PC-3 (cell line): Measurements from ENCODE around the gene TRMT112.

ENCODE experiments used
- EZH2 ChIP-seq: fragments of 300-600 bp; sonication (generic); IDR thresholded peaks from one replicate; pipeline ENCODE4 v1.6.1; 2017; ENCODE audit warnings: antibody characterized with exemption, mild to moderate bottlenecking, low read length; ENCODE audit not compliant: unreplicated experiment
- EZH2phosphoT487 ChIP-seq: fragments of 300-600 bp; sonication (generic); IDR thresholded peaks from 2 replicates; pipeline ENCODE4 v1.6.1; 2018; ENCODE audit warnings: mild to moderate bottlenecking, antibody characterized with exemption, low read length, borderline replicate concordance
- TF ChIP-seq, protein P1 (sequence below): fragments of 300-600 bp; sonication (generic); conservative IDR thresholded peaks from 2 replicates; pipeline ENCODE4 v1.5.1; 2017; ENCODE audit warnings: antibody characterized with exemption, low read depth, mild to moderate bottlenecking, low read length

DNA sequence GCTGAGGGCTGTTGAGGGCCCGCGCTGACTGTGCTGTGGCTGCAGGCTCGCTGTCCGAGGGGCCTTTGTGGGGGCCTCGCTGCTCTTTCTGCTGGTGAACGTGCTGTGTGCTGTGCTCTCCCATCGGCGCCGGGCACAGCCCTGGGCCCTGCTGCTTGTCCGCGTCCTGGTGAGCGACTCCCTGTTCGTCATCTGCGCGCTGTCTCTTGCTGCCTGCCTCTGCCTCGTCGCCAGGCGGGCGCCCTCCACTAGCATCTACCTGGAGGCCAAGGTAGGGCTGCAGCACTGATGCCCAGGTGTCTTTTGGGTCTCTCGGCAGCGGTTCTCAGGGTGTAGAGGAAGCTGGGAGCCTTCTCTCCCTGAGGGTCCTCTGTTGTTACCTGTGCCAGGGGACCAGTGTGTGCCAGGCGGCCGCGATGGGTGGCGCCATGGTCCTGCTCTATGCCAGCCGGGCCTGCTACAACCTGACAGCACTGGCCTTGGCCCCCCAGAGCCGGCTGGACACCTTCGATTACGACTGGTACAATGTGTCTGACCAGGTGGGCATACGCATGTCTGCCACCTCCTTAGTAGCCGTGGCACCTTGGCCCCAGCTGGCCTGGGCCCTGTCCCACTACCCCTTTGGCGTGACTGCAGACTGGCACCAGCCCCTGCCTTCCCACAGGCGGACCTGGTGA, 29.5 kb downstream of the TRMT112 start:
- TF ChIP-seq, protein P1, sequence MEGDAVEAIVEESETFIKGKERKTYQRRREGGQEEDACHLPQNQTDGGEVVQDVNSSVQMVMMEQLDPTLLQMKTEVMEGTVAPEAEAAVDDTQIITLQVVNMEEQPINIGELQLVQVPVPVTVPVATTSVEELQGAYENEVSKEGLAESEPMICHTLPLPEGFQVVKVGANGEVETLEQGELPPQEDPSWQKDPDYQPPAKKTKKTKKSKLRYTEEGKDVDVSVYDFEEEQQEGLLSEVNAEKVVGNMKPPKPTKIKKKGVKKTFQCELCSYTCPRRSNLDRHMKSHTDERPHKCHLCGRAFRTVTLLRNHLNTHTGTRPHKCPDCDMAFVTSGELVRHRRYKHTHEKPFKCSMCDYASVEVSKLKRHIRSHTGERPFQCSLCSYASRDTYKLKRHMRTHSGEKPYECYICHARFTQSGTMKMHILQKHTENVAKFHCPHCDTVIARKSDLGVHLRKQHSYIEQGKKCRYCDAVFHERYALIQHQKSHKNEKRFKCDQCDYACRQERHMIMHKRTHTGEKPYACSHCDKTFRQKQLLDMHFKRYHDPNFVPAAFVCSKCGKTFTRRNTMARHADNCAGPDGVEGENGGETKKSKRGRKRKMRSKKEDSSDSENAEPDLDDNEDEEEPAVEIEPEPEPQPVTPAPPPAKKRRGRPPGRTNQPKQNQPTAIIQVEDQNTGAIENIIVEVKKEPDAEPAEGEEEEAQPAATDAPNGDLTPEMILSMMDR, result no peak
- TF ChIP-seq EZH2 (no peak), EZH2phosphoT487 (no peak)
